ENCODE results near the gene PHLDA2.

The PHLDA2 gene

GRCh38 chr11:2934021-2934550 is 4.9 kb upstream of the PHLDA2 start:
- Histone ChIP-seq H3K27ac (ENCODE audit: insufficient read depth in 1 of 2, low read depth in 1 of 2, low read length in 2 of 2, poor library complexity in 1 of 2, severe bottlenecking in 2 of 2) (no peak overlapping the region), H3K4me1 (ENCODE audit: control extremely low read depth in 1 of 4, control insufficient read depth in 4 of 4, insufficient read depth in 4 of 4, low read length in 3 of 4) (peaks cover 0 to 39% (median 32%) of the 10 kb centered on the region in 4 experiments), H3K36me3 (ENCODE audit: control insufficient read depth in 4 of 4, insufficient read depth in 4 of 4, low read length in 3 of 4) (no peaks in the 10 kb centered on the region), H3K4me3 (ENCODE audit: control insufficient read depth in 1 of 7, extremely low read depth in 1 of 7, insufficient read depth in 4 of 7, low read depth in 2 of 7, low read length in 6 of 7) (no peak overlapping the region), H3K9me3 (ENCODE audit: control extremely low read depth in 1 of 5, control insufficient read depth in 4 of 5, insufficient read depth in 2 of 5, low read depth in 1 of 5, low read length in 4 of 5) (peaks cover 0 to 13% (median 7%) of the 10 kb centered on the region in 5 experiments), H3K27me3 (replicated peaks in 2 of 5; ENCODE audit: control insufficient read depth in 4 of 5, insufficient read depth in 5 of 5, low read length in 4 of 5) (peaks cover 0 to 19% (median 5%) of the 10 kb centered on the region in 5 experiments)
- DNase-seq = no peak
- POLR2A ChIA-PET = interaction anchor here (1.0 kb wide), 1 partner anchor 12 kb away, joined by 5 read pairs; no protein-coding TSS in a partner anchor
- WGBS (ENCODE audit: insufficient coverage) = 100% methylated on average over 3 of the region's 7 CpGs
- CTCF ChIA-PET = interaction anchor here (0.8 to 8.5 kb wide), 6 partner anchors 9 to 400 kb away, joined by 4 to 103 read pairs (median 11); no protein-coding TSS in a partner anchor

DNA sequence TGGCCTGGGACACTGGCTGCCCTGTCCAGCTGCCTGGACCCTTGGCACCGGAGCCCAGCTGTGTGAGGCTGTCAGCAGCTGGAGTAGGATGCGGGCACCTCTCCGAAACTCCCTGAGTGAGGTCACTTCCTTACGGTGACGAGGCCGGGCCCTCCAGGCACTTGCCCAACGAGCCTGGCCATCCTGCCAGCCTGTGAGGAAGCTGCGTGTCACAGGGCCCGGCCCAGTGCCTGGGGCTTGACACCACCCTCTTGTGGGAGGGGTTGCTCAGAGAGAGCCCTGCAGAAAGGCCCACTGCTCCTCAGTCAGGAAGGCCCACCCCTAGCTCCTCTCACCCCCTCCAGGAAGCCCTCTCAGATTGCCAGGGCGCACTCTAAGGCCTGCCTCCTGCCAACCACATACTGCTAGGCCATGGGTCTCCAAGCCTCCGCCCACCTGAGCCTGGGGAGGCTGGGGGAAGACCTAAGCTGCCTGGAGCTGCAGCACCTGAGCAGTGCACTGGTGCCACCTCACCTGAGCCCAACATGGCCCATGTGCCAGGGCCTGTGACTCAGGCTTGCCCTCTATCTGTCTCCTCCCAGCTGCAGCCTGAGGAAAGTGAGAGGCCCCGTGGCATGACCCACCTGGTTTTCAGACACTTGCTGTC is 4.3 kb upstream of the PHLDA2 start:
- H3K27ac ChIP-seq (ENCODE audit: insufficient read depth in 1 of 2, low read depth in 1 of 2, low read length in 2 of 2, poor library complexity in 1 of 2, severe bottlenecking in 2 of 2) = peak overlapping the region in 1 of 2 experiments; percentile 40
- WGBS (ENCODE audit: insufficient coverage) = 21% methylated on average over 12 of the region's 12 CpGs
- peaks cover 0 to 25% (median 6%) of the 10 kb centered on the region in 5 experiments for H3K27me3 ChIP-seq (replicated peaks in 2 of 5; ENCODE audit: control insufficient read depth in 4 of 5, insufficient read depth in 5 of 5, low read length in 4 of 5)

DNA sequence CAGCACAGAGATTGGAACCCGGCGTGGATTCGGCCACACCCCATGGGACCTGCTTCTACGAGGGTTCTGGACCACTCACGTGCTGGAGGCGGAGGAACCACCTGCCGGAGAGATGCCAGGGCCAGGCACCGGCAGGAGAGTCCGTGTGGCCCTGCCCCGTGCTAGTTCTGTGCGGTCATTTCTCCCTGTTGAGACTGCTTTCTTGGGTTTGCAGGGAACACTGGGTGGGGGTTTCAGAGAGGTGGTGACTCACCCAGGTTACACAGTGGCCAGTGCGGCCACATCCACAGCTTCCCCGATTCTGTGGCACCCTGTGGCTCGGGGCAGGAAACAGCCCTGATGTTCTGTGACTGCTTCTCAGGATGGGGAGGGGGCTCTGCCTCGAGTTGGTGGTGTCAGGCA is 3.6 kb upstream of the PHLDA2 start:
- DNase-seq = peak; percentile 66 to 96 (median 95)
- peaks cover 0 to 6% (median 5%) of the 10 kb centered on the region in 5 experiments for H3K9me3 ChIP-seq (ENCODE audit: control extremely low read depth in 1 of 5, control insufficient read depth in 4 of 5, insufficient read depth in 2 of 5, low read depth in 1 of 5, low read length in 4 of 5)
- peaks cover 0 to 52% (median 45%) of the 10 kb centered on the region in 4 experiments for H3K4me1 ChIP-seq (ENCODE audit: control extremely low read depth in 1 of 4, control insufficient read depth in 4 of 4, insufficient read depth in 4 of 4, low read length in 3 of 4)
- H3K27ac ChIP-seq (ENCODE audit: insufficient read depth in 1 of 2, low read depth in 1 of 2, low read length in 2 of 2, poor library complexity in 1 of 2, severe bottlenecking in 2 of 2) = peak overlapping the region in 1 of 2 experiments; percentile 40
- peaks cover 0 to 31% (median 6%) of the 10 kb centered on the region in 5 experiments for H3K27me3 ChIP-seq (replicated peaks in 2 of 5; ENCODE audit: control insufficient read depth in 4 of 5, insufficient read depth in 5 of 5, low read length in 4 of 5)
- CTCF ChIA-PET = interaction anchor here (0.8 to 8.5 kb wide), 7 partner anchors 10 to 399 kb away, joined by 3 to 103 read pairs (median 8); no protein-coding TSS in a partner anchor
- peak overlapping the region in 2 of 7 experiments; percentile 26 to 45 for H3K4me3 ChIP-seq (ENCODE audit: control insufficient read depth in 1 of 7, extremely low read depth in 1 of 7, insufficient read depth in 4 of 7, low read depth in 2 of 7, low read length in 6 of 7)
- H3K36me3 ChIP-seq (ENCODE audit: control insufficient read depth in 4 of 4, insufficient read depth in 4 of 4, low read length in 3 of 4) = no peaks in the 10 kb centered on the region
- 57% methylated on average over 11 of the region's 15 CpGs for WGBS (ENCODE audit: insufficient coverage)
- POLR2A ChIA-PET = interaction anchor here (0.6 kb wide), 1 partner anchor 30 kb away, joined by 3 read pairs; no protein-coding TSS in a partner anchor

More for the DNA sequence above, 4.3 kb upstream of the PHLDA2 start:
- ChIA-PET CTCF (interaction anchor here (0.6 to 8.5 kb wide), 8 partner anchors 9 to 1336 kb away, joined by 3 to 103 read pairs (median 7); no protein-coding TSS in a partner anchor), POLR2A (interaction anchor here (0.6 to 1.0 kb wide), 2 partner anchors 12 to 30 kb away, joined by 3 to 5 read pairs; no protein-coding TSS in a partner anchor)
- DNase-seq = peak; percentile 93 to 99 (median 98)
- Histone ChIP-seq H3K36me3 (ENCODE audit: control insufficient read depth in 4 of 4, insufficient read depth in 4 of 4, low read length in 3 of 4) (no peaks in the 10 kb centered on the region), H3K4me1 (ENCODE audit: control extremely low read depth in 1 of 4, control insufficient read depth in 4 of 4, insufficient read depth in 4 of 4, low read length in 3 of 4) (peaks cover 0 to 45% (median 38%) of the 10 kb centered on the region in 4 experiments), H3K9me3 (ENCODE audit: control extremely low read depth in 1 of 5, control insufficient read depth in 4 of 5, insufficient read depth in 2 of 5, low read depth in 1 of 5, low read length in 4 of 5) (peaks cover 0 to 7% (median 5%) of the 10 kb centered on the region in 5 experiments), H3K4me3 (ENCODE audit: control insufficient read depth in 1 of 7, extremely low read depth in 1 of 7, insufficient read depth in 4 of 7, low read depth in 2 of 7, low read length in 6 of 7) (peak overlapping the region in 2 of 7 experiments; percentile 26 to 45)

DNA sequence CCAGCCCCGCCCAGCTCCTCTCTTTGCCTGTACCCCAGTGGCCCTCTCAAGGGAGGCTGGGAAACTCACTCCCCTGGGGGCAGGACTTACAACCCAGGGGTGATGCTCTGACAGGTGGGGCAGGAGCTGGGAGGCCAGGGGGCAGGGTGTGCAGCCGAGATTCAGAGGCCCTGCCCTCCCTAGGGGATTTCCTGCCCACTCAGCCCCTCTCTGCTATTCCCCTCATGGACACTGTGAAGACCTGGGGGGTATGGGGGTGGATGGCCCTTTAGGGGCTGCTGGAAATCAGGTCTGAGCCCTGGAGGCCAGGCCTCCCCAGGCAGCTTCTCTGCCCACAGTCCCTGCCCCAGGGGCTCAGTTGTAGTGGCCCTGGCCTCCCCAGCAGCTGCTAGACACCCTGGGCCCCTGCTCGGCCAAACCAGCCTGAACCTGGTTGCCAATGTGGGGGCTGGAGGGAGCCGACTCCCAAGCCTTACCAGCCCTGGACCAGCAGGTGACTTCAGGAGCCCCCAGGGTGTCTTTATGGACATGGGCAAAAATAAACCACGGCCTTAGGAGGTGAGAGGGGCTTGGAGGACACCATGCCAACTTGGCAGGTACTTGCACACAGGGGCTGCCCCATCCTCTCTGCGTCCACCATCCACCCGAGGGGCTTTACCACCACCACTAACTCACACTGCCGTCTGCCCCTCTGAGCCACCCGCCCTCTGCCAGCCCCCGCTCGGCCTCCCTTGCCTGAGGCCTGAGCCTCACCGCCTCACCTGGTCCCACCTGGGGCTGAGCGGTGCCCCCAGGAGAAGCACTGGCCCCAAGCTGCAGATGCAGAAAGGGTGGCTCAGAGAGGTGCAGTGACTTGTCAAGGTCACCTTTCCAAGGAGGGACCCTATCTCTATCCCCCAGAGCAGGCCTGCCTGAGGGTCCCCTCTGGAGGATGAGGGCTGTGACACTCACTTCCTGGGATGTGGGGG is 2.8 kb upstream of the PHLDA2 start:
- peaks cover 0 to 59% (median 52%) of the 10 kb centered on the region in 4 experiments for H3K4me1 ChIP-seq (ENCODE audit: control extremely low read depth in 1 of 4, control insufficient read depth in 4 of 4, insufficient read depth in 4 of 4, low read length in 3 of 4)
- no peaks in the 10 kb centered on the region for H3K36me3 ChIP-seq (ENCODE audit: control insufficient read depth in 4 of 4, insufficient read depth in 4 of 4, low read length in 3 of 4)
- DNase-seq = no peak
- WGBS (ENCODE audit: insufficient coverage) = 97% methylated on average over 11 of the region's 13 CpGs
- ChIA-PET CTCF (interaction anchor here (0.6 to 8.5 kb wide), 3 partner anchors 40 to 398 kb away, joined by 3 to 103 read pairs (median 42); no protein-coding TSS in a partner anchor), POLR2A (no interaction called here)
- H3K27ac ChIP-seq (ENCODE audit: insufficient read depth in 1 of 2, low read depth in 1 of 2, low read length in 2 of 2, poor library complexity in 1 of 2, severe bottlenecking in 2 of 2) = no peak overlapping the region
- peaks cover 0 to 39% (median 12%) of the 10 kb centered on the region in 5 experiments for H3K27me3 ChIP-seq (replicated peaks in 2 of 5; ENCODE audit: control insufficient read depth in 4 of 5, insufficient read depth in 5 of 5, low read length in 4 of 5)
- H3K4me3 ChIP-seq (ENCODE audit: control insufficient read depth in 1 of 7, extremely low read depth in 1 of 7, insufficient read depth in 4 of 7, low read depth in 2 of 7, low read length in 6 of 7) = no peak overlapping the region
- H3K9me3 ChIP-seq (ENCODE audit: control extremely low read depth in 1 of 5, control insufficient read depth in 4 of 5, insufficient read depth in 2 of 5, low read depth in 1 of 5, low read length in 4 of 5) = no peaks in the 10 kb centered on the region

DNA sequence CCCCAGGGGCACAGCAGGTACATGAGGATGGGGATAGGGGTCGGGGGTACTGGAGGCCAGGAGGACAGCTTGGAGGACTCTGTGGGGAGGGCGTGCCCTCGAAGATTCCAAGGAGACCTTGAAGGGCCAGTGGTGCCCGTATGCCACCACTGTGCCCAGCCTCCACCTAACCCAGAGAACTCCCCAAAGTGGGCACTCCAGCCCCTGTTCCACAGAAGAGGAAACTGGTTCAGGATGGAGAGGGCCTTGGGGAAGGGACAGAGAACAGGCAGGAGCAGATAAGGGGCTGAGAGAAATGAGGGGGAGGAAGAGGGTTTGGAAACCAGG is 2.2 kb upstream of the PHLDA2 start:
- 86% methylated on average over 4 of the region's 4 CpGs for WGBS (ENCODE audit: insufficient coverage)
- Histone ChIP-seq H3K4me1 (ENCODE audit: control extremely low read depth in 1 of 4, control insufficient read depth in 4 of 4, insufficient read depth in 4 of 4, low read length in 3 of 4) (peaks cover 0 to 59% (median 53%) of the 10 kb centered on the region in 4 experiments), H3K9me3 (ENCODE audit: control extremely low read depth in 1 of 5, control insufficient read depth in 4 of 5, insufficient read depth in 2 of 5, low read depth in 1 of 5, low read length in 4 of 5) (no peaks in the 10 kb centered on the region), H3K36me3 (ENCODE audit: control insufficient read depth in 4 of 4, insufficient read depth in 4 of 4, low read length in 3 of 4) (no peaks in the 10 kb centered on the region), H3K4me3 (ENCODE audit: control insufficient read depth in 1 of 7, extremely low read depth in 1 of 7, insufficient read depth in 4 of 7, low read depth in 2 of 7, low read length in 6 of 7) (no peak overlapping the region), H3K27me3 (replicated peaks in 2 of 5; ENCODE audit: control insufficient read depth in 4 of 5, insufficient read depth in 5 of 5, low read length in 4 of 5) (peaks cover 0 to 46% (median 15%) of the 10 kb centered on the region in 5 experiments), H3K27ac (ENCODE audit: insufficient read depth in 1 of 2, low read depth in 1 of 2, low read length in 2 of 2, poor library complexity in 1 of 2, severe bottlenecking in 2 of 2) (no peak overlapping the region)
- ChIA-PET CTCF (interaction anchor here (7.0 to 8.5 kb wide), 2 partner anchors 39 to 398 kb away, joined by 42 to 103 read pairs; no protein-coding TSS in a partner anchor), POLR2A (no interaction called here)
- DNase-seq = no peak

DNA sequence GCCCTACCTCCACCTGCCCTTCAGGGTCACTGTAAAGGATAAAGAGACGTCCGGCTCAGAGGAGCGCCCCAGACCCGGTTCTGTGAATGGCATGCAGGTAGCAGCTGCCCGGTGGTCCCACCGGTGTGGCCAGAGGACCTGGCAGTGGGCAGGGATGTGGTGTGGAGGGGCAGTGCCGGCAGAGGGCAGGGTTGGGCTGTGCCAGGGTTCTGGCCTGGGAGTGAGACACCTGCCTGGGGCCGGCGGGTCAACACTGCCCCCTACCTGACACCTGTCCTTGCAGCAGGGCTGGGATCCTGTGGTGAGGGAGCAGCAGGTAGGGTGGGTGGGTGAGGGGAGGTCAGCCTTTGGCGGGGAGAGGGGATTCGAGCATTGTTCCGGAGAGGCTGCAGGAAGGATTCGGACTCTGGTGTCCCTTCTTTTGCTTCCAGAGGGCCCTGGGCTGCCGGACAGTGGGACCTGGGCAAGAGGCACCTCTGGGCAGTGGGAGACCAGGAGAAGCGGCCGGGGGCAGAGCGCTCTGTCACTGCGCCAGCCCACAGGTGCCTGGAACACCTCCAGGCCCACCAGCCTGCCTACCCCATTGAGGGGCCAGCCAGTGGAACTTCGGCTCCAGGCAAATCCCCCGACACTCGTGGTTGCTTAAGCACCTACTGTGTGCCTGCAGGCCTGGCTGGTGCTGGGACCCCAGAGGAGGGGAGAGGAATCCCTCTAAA is 1.6 kb upstream of the PHLDA2 start:
- Histone ChIP-seq H3K27me3 (replicated peaks in 2 of 5; ENCODE audit: control insufficient read depth in 4 of 5, insufficient read depth in 5 of 5, low read length in 4 of 5) (peaks cover 0 to 46% (median 15%) of the 10 kb centered on the region in 5 experiments), H3K36me3 (ENCODE audit: control insufficient read depth in 4 of 4, insufficient read depth in 4 of 4, low read length in 3 of 4) (no peaks in the 10 kb centered on the region), H3K4me3 (ENCODE audit: control insufficient read depth in 1 of 7, extremely low read depth in 1 of 7, insufficient read depth in 4 of 7, low read depth in 2 of 7, low read length in 6 of 7) (peak overlapping the region in 5 of 7 experiments; percentile 19 to 68 (median 47)), H3K4me1 (ENCODE audit: control extremely low read depth in 1 of 4, control insufficient read depth in 4 of 4, insufficient read depth in 4 of 4, low read length in 3 of 4) (peaks cover 0 to 59% (median 53%) of the 10 kb centered on the region in 4 experiments), H3K27ac (ENCODE audit: insufficient read depth in 1 of 2, low read depth in 1 of 2, low read length in 2 of 2, poor library complexity in 1 of 2, severe bottlenecking in 2 of 2) (no peak overlapping the region), H3K9me3 (ENCODE audit: control extremely low read depth in 1 of 5, control insufficient read depth in 4 of 5, insufficient read depth in 2 of 5, low read depth in 1 of 5, low read length in 4 of 5) (no peaks in the 10 kb centered on the region)
- ChIA-PET CTCF (interaction anchor here (0.8 to 8.5 kb wide), 13 partner anchors 8 to 397 kb away, joined by 3 to 103 read pairs (median 4); no protein-coding TSS in a partner anchor), POLR2A (interaction anchor here (0.5 kb wide), 1 partner anchor 490 kb away, joined by 3 read pairs; no protein-coding TSS in a partner anchor)
- WGBS (ENCODE audit: insufficient coverage) = 51% methylated on average over 15 of the region's 21 CpGs
- peak in 2 of 3 donors; percentile 26 to 34 for DNase-seq
